Esophagus squamous epithelium (tissue), 4 donors: ENCODE data around the gene STK11.
A peak's percentile ranks its signal among the peaks of the same experiment; 100 is the strongest.

Experiments
- CTCF ChIP-seq, 6 experiments: fragments of 450-650 bp in 4 of 6; fragments of 200-600 bp in 2 of 6; sonication (generic) in 2 of 6; IDR thresholded peaks; one replicate each; pipeline ENCODE4 v1.5.1; 2016 to 2019; ENCODE audit warnings: antibody characterized with exemption in 6 of 6, mild to moderate bottlenecking in 4 of 6, moderate library complexity in 4 of 6
- POLR2A ChIP-seq, 4 donors: fragments of 450-650 bp; IDR thresholded peaks; one replicate each; pipeline ENCODE4 v1.6.1; 2017; ENCODE audit warnings: antibody characterized with exemption in 4 of 4, mild to moderate bottlenecking in 4 of 4, moderate library complexity in 3 of 4

- peak in 1 of 4 donors; percentile 8 for TF ChIP-seq POLR2A (IDR thresholded peaks at IDR 0.05)
- TF ChIP-seq CTCF (IDR thresholded peaks at IDR 0.05): no peak
Observed at GRCh38 chr19:1259876-1260748, 54.5 kb downstream of the STK11 start.
